ENCODE measurements around the gene MTMR12. TPM values are rescaled to one million over a fixed set of nuclear protein-coding genes. Genes with fewer than 3 reads are reported as not detected.

MTMR12 gene
- total RNA-seq, 1 experiment from 2014 or later: 44.5 TPM

GRCh38 chr5:32270946-32271345 lies 41.8 kb downstream of the MTMR12 start:
- intact Hi-C loops (cut with micrococcal nuclease; ENCODE audit: unreplicated experiment): no loop called here
- POLR2A ChIA-PET (ENCODE audit: unreplicated experiment): no interaction called here
- H3F3A ChIP-seq (ENCODE audit: insufficient read depth, low read depth): no peaks in the 10 kb centered on the region

GRCh38 chr5:32270178-32270577 lies 42.6 kb downstream of the MTMR12 start:
- no peaks in the 10 kb centered on the region for H3K27me3 ChIP-seq (ENCODE audit: insufficient read depth, low read depth)
- no peaks in the 10 kb centered on the region for H4K20me1 ChIP-seq (ENCODE audit: insufficient read depth)
- H3K4me3 ChIP-seq: no peak overlapping the region
- TF ChIP-seq CTCF (conservative IDR thresholded peaks at IDR 0.05): no peak
- H3K4me1 ChIP-seq (replicated peaks; ENCODE audit: insufficient read depth): no peaks in the 10 kb centered on the region
- no peak overlapping the region for H2AFZ ChIP-seq
- no TSS peak for BruUV-seq (replicated peaks)
- H3K9me3 ChIP-seq (ENCODE audit: insufficient read depth, low read depth): no peaks in the 10 kb centered on the region
- H3K4me2 ChIP-seq: no peak overlapping the region
- DNase-seq: no peak
- no peaks in the 10 kb centered on the region for H3F3A ChIP-seq (ENCODE audit: insufficient read depth, low read depth)
- H3K27ac ChIP-seq: no peak overlapping the region
- intact Hi-C loops (cut with micrococcal nuclease; ENCODE audit: unreplicated experiment): no loop called here
- ChIA-PET CTCF (no interaction called here), POLR2A (ENCODE audit: unreplicated experiment) (no interaction called here)
- H3K79me2 ChIP-seq (ENCODE audit: low read depth): no peaks in the 10 kb centered on the region
- peaks cover 14% of the 10 kb centered on the region for H3K36me3 ChIP-seq (ENCODE audit: low read depth)
- no peaks in the 10 kb centered on the region for H3K9me2 ChIP-seq (ENCODE audit: insufficient read depth)

More at GRCh38 chr5:32270946-32271345, 41.8 kb downstream of the MTMR12 start:
- no peak for DNase-seq
- no peak overlapping the region for H2AFZ ChIP-seq
- H3K4me3 ChIP-seq: no peak overlapping the region
- H3K4me1 ChIP-seq (replicated peaks; ENCODE audit: insufficient read depth): no peaks in the 10 kb centered on the region
- BruUV-seq (replicated peaks): no TSS peak
- no peaks in the 10 kb centered on the region for H3K79me2 ChIP-seq (ENCODE audit: low read depth)
- TF ChIP-seq CTCF (conservative IDR thresholded peaks at IDR 0.05) (no peak), EZH2 (IDR thresholded peaks at IDR 0.05; ENCODE audit: low read depth) (no peak)
- no peaks in the 10 kb centered on the region for H3K9me2 ChIP-seq (ENCODE audit: insufficient read depth)
- no peak overlapping the region for H3K4me2 ChIP-seq
- H4K20me1 ChIP-seq (ENCODE audit: insufficient read depth): no peaks in the 10 kb centered on the region
- no peaks in the 10 kb centered on the region for H3K9me3 ChIP-seq (ENCODE audit: insufficient read depth, low read depth)
- CTCF ChIA-PET: no interaction called here
- no peak overlapping the region for H3K27ac ChIP-seq
- peaks cover 14% of the 10 kb centered on the region for H3K36me3 ChIP-seq (ENCODE audit: low read depth)
- no peaks in the 10 kb centered on the region for H3K27me3 ChIP-seq (ENCODE audit: insufficient read depth, low read depth)

- BruUV-seq (replicated peaks): no TSS peak
- Histone ChIP-seq H2AFZ (no peak overlapping the region), H4K20me1 (ENCODE audit: insufficient read depth) (no peaks in the 10 kb centered on the region), H3K27ac (no peak overlapping the region), H3K9me3 (ENCODE audit: insufficient read depth, low read depth) (no peaks in the 10 kb centered on the region), H3F3A (ENCODE audit: insufficient read depth, low read depth) (no peaks in the 10 kb centered on the region), H3K36me3 (ENCODE audit: low read depth) (peaks cover 13% of the 10 kb centered on the region; the same call in 1 of the 2 replicates), H3K4me2 (no peak overlapping the region), H3K4me3 (no peak overlapping the region), H3K4me1 (replicated peaks; ENCODE audit: insufficient read depth) (no peaks in the 10 kb centered on the region), H3K9me2 (ENCODE audit: insufficient read depth) (no peaks in the 10 kb centered on the region), H3K27me3 (ENCODE audit: insufficient read depth, low read depth) (no peaks in the 10 kb centered on the region), H3K79me2 (ENCODE audit: low read depth) (no peaks in the 10 kb centered on the region)
- no peak for DNase-seq
- intact Hi-C loops (cut with micrococcal nuclease; ENCODE audit: unreplicated experiment): no loop called here
- ChIA-PET CTCF (no interaction called here), POLR2A (ENCODE audit: unreplicated experiment) (interaction anchor here (0.6 kb wide), 1 partner anchor 41 kb away, joined by 8 read pairs; no protein-coding TSS in a partner anchor)
- TF ChIP-seq EZH2 (IDR thresholded peaks at IDR 0.05; ENCODE audit: low read depth): no peak
- TF ChIP-seq CTCF (conservative IDR thresholded peaks at IDR 0.05): no peak
Measured at GRCh38 chr5:32265902-32266301, 46.8 kb downstream of the MTMR12 start.
